ENCODE results near the gene B4GALT2. TPM values are rescaled to one million over a fixed set of nuclear protein-coding genes. Genes with fewer than 3 reads are reported as not detected.

Gene B4GALT2
- polyA plus RNA-seq, 3 donors: 20.7 to 43.7 (median 36.7) TPM

DNA sequence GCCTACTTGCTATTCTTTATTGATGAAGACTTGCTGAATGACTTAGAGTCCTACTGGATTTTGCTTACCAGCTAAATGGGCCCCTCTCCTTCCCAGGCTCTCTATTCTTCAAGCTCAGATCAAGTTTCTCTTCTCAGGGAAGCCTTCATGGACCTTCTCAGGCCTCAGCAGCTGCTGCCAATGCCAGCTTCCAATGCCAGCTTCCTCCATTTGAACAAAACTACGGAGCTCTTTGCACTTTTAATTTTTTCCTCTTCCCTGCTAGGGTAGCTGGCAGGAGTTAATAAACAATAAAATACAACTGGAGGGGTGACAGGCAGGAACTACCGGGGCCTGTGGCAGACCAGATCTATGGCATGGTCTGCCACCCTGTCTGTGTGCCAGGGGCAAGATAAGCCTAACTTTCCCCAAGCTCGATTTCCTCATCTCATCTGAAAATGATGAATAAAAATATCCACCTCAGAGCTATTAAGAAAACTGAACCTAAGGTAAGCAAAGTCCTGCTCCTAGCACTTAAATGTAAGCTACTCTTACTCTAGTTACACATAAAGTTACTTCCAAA lies 33.3 kb upstream of the B4GALT2 start:
- no peak overlapping the region for H3K27ac ChIP-seq (ENCODE audit: low read depth, low read length)
- 2 to 8% (median 8%) methylated on average over 3 of the region's 3 CpGs for WGBS, 3 donors

DNA sequence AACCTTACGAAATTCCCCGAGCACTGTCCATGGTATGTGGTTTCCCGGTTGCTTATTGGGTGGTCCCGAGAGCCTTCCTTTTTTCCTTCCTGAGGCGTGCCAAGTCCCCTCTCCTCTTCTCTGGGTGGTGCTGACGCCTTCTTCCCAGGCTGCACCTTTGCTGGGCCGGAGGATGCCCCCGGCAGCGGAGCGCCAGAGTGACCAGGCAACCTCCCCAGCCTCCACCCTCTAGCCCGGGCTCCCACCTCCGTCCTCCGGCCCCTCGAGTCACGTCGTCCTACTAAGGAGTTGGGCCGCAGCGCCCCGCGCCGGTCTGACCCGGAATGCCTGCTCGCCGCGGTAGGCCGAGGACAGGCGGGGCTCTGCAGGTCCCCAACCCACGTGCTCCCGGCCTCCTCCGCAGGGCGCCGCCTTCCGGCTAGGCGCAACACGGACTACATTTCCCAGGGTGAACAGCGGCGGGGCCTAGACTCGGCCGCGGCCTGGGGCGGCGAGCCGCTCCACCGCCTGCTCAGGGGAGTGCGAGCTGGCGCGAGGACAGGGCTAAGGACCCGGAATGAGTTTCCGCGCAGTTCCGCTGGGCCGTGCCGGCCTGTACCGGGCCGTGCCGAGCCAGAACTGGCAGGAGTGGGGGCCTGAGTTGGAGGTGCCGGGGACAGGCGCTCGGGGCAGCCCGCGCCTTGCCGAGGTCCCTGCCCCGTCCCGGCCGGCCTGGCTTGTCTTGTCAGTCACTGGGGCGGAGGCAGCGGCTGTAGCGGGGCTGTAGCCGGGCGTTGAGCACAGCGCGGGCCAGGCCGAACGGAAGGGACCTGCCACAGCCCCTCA lies 32.6 kb upstream of the B4GALT2 start, which contains the start of gene IPO13:
Gene IPO13, plus strand, starts transcription at position 715 of the 825 bp plus-strand sequence. CDS start 651 bp downstream, outside the sequence.
- H3K27ac ChIP-seq (ENCODE audit: low read depth, low read length): peak within 1 kb of the TSS; percentile 4
- 0% methylated on average over 65 to 74 of the region's 74 CpGs for WGBS, 3 donors

DNA sequence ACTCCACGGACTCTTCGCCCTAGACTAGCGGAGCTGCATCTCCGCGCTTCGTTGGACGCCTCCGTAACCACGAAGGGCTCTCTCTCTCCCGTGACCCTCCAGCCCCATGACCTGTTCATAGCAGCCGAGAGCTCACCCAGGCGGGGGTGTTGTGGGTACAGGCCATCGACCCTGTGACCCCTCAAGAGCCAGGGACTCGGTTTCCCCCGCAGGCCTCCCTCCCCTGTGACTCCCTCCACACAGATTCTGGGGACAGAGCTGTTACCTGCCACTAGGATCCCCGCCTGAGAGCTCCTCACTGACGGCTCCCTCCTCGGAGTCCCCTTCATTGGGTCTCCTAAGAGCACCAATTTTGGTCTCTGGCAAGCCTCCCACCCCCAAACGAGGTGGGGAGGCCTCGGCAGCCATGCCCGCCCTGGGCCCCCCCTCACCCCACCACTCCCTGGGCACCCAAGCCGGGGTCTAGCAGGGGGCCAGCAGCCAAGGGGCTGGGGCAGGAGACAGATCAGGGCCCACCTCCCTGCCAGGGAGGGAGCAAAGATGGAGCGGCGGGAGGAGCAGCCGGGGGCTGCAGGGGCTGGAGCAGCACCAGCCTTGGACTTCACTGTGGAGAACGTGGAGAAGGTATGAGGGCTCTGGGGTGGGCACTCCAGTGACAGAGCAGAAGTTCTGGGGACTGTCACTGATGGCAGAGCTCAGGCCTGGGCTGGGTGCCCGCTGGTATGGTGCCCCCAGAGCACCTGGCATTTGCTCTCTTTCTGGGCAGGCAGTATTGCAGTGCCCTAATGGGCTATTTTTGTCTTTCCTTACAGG lies 31.7 kb upstream of the B4GALT2 start:
- WGBS, 3 donors: 5 to 6% (median 5%) methylated on average over 27 of the region's 27 CpGs
- H3K27ac ChIP-seq (ENCODE audit: low read depth, low read length): peak overlapping the region; percentile 4

DNA sequence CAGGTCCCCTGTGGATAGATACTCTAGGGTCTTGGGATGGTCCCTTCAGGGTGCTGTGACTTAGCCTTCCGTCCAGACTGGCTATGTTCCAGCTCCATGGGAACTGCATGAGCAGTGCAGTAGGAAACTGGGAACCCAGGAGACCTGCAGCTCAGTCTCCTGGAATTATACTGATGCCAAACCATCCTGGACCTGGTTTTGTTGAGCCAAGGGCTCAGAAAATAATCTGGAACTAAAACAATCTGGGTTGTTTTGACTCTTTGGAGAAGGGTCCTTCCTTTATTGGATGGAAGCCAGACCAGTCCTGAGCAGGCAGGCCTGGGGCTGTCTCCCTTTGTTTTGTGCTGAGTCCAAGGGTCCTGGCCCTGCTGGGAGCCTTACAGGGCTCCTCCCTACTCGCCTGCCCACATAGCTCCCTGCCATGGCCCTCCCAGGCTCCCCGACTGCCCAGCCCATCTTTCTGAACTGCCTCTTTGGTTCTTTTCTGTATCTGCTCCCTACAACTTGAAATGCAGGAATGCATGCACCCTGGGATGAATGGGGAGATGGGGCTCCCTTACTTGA lies 31.1 kb upstream of the B4GALT2 start:
- WGBS, 3 donors: 27 to 44% (median 40%) methylated on average over 3 of the region's 3 CpGs
- H3K27ac ChIP-seq (ENCODE audit: low read depth, low read length): no peak overlapping the region

DNA sequence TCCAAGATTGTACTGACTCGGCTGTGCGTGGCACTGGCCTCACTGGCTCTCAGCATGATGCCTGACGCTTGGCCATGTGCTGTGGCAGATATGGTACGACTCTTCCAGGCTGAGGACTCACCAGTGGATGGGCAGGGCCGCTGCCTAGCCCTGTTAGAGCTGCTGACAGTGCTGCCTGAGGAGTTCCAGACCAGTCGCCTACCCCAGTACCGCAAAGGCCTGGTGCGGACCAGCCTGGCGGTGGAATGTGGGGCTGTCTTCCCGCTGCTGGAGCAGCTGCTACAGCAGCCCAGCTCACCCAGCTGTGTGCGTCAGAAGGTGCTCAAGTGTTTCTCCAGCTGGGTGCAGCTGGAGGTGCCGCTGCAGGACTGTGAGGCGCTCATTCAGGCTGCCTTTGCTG lies 29.3 kb upstream of the B4GALT2 start:
- 89 to 94% (median 91%) methylated on average over 13 of the region's 13 CpGs for WGBS, 3 donors
- H3K27ac ChIP-seq (ENCODE audit: low read depth, low read length): no peak overlapping the region

DNA sequence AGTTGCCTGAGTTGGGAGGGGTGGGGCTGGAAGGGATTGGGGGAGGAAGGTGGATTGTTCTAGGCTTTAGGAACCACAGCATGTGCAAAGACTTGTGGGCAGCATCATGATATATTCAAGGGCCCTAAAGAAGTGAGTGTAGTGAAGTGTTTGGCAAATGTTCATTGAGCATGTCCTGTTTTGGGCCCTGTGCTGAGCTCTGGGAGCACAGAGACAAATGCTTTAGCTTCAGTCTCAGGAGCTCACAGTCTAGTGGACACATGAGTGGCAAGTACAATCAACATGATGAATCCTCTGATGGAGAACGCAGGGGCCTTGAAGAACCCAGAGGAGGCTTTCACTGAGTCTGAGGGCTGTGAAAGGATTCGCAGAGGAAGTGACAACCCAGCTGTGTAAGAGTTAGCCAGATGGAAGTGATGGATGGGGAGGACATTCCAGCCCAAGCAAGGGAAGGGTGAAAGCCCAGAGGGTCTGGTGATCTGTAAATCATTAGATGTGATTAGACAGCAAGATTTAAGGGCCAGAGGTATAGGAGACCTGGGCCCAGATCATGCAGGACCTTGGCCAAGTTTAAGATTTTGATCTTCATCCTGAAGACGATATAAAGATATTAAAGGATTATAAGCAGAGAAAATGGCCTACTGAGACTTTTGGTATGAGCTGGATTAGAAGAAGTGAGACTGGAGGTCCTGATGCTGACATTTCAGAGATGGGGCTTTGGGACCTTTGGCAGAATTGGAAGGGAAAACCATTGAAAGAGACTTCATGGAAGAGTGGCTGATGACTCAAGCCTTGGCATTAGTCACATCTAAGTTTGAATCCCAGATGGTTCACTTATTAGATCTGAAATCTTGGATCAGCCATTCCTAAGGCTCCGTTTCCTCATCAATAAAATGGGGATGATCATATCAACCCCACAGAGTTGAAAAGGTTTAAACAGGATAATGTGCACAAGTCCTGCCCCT lies 27.7 kb upstream of the B4GALT2 start:
- H3K27ac ChIP-seq (ENCODE audit: low read depth, low read length): no peak overlapping the region
- 87 to 92% (median 87%) methylated on average over 4 of the region's 4 CpGs for WGBS, 3 donors

DNA sequence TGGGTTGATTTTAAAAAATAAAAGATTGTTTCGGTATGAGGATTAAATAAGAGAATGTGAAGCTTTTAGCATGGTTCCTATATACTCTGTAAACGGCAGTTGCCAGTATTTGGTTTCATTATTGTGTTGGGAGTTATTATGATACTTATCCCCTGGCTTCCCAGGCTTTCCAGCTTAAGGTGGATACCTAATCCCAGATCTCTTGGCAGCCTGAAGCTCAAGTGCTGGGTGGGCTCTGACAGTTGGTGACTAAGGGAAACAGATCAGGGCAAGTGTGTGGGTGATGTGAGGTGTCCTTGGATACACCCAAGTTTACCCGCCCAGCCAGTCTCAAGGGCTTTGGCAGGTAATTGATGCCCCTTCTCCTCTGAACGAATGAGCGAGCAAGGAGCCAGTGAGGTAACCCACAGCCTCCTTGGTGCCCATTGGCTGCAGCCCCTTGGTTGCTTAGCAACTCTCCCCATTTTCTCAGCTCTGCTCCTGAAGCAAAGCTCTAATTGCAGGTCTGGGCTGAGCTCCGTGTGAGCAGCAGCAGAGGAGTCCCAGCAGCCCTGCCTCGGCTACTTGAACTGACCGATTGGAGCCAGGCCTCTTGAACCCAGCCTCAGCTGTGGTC lies 26.2 kb upstream of the B4GALT2 start:
- no peak overlapping the region for H3K27ac ChIP-seq (ENCODE audit: low read depth, low read length)
- WGBS, 3 donors: 69 to 80% (median 74%) methylated on average over 8 of the region's 8 CpGs

DNA sequence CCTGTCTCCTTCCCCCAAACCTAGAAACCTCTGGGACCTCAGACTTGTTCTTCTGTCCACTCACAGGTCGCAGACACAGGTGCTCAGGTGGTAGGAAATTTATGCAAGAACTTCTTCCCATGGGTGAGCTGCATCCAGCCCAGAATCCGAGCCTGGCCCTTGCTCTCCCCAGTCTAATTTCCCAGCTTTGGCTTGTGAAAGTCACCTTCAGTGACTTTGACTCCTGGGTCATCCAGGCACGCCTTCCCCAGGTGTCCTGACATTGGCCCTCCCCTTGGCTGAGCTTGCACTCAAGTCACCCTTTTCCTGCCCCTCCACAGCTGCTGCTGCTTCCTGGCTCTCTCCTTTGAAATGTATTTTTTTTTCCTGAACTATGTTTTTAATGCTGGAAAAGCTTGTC lies 25.6 kb upstream of the B4GALT2 start:
- no peak overlapping the region for H3K27ac ChIP-seq (ENCODE audit: low read depth, low read length)
- WGBS, 3 donors: 71 to 83% (median 79%) methylated on average over 3 of the region's 3 CpGs

DNA sequence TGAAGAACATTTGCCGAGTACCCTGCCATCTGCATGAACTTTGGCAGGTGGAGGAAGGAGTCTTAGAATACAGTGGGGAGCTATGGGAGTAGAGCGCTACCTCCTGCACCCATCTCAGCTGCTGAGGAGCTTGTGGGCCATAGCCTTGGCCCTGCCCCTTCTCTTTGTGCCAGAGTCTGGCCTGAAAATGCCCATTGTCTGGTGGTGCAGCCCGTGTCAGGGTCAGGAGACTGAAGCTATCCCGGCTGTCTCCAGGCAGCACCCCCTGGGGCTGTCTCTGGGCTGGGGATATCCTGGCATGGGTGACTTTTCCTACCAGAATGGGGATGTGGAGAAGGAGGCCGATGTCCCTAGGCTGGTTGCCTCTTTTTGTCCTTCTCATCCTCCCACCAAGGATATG lies 25.0 kb upstream of the B4GALT2 start:
- 88 to 89% (median 88%) methylated on average over 5 of the region's 5 CpGs for WGBS, 3 donors
- H3K27ac ChIP-seq (ENCODE audit: low read depth, low read length): no peak overlapping the region

DNA sequence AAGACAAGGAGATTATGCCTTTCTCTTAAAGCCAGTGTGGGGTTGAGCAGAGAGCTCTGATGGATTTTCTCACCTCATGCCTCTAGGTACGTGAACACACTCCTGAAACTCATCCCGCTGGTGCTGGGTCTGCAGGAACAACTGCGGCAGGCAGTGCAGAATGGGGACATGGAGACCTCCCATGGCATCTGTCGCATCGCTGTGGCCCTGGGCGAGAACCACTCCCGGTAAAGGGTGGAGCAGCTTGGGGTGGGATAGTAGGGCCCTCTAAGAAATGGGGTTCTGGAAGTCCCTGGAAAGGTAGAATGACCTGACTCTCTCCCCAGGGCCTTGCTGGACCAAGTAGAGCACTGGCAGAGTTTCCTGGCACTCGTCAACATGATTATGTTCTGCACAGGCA lies 22.8 kb upstream of the B4GALT2 start:
- H3K27ac ChIP-seq (ENCODE audit: low read depth, low read length): no peak overlapping the region
- 95 to 96% (median 96%) methylated on average over 8 of the region's 8 CpGs for WGBS, 3 donors

DNA sequence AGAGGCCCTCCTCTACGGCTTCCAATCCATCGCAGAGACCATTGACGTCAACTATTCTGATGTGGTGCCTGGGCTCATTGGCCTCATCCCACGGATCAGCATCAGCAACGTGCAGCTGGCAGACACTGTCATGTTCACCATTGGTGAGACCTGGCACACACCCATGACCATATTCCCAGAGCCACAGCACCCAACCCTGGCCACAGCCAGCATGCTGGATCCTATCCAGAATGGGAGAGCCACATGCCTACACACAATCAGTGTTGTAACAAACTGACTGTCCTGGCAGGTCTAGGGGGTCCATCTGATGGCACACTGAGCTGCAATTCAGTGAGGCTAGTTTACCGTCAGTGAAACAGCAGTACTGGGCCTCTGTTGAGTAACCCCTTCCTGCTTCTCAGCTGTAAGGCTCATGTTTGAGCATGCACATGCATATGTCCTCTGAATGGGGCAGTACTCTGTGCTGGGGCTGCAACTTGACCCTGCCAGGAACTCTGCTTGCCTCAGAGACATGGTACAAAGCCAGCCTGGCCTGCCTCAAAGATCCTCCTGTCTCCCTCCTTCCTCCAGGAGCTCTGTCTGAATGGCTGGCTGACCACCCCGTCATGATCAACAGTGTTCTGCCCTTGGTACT lies 21.5 kb upstream of the B4GALT2 start:
- no peak overlapping the region for H3K27ac ChIP-seq (ENCODE audit: low read depth, low read length)
- WGBS, 3 donors: 76 to 90% (median 87%) methylated on average over 7 of the region's 7 CpGs

DNA sequence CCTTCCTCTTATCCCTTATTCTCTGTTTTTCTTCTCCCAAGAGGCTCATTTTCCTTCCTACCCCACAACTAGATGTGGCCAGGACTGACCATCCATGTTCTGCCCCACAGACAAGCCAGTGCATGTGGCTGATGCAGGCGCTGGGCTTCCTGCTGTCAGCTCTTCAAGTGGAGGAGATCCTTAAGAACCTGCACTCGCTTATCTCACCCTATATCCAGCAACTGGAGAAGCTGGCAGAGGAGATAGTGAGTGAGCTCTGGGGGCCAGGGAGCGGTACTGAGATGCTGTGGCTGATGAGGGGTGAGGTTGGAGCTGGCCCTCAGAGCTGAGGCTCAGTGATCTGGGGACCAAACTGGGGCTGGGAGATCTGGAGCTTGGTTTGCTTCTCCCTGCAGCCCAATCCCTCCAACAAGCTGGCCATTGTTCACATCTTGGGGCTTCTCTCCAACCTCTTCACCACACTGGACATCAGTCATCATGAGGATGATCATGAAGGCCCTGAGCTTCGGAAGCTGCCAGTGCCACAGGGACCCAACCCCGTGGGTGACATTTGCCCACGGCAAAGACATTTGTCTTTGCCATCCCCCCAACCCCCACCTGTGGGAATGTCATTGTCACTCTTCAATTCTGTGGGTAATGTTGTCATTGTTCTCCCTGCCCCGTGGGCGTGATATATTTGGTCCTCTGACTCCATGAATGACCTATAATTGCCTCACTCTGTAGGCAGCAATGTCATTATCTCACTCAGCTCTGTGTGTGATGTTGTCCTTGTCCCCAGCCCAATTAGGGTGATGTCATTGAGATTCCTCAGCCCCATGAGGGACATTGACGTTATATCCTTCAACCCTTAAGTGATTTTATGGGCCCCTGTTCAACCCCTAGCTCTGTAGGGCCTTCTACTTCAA lies 20.4 kb upstream of the B4GALT2 start:
- WGBS, 3 donors: 88 to 92% (median 89%) methylated on average over 9 of the region's 9 CpGs
- no peak overlapping the region for H3K27ac ChIP-seq (ENCODE audit: low read depth, low read length)

DNA sequence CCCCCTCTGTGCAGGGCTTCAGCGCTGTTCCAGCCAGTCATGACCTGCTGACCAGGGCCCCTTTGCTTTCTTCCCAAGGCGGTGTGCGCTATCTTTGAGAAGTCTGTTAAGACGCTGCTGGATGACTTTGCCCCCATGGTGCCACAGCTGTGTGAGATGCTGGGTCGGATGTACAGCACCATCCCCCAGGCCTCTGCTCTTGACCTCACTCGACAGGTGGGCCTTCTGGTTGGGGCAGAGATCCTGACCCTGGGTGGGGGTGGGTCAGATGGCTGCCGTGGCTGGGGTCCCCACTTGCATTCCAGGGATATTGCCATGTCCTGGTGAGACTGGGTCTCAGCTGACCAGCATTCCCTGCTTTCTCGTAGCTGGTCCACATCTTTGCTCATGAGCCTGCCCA lies 18.2 kb upstream of the B4GALT2 start:
- 93 to 95% (median 94%) methylated on average over 8 of the region's 8 CpGs for WGBS, 3 donors
- H3K27ac ChIP-seq (ENCODE audit: low read depth, low read length): no peak overlapping the region

DNA sequence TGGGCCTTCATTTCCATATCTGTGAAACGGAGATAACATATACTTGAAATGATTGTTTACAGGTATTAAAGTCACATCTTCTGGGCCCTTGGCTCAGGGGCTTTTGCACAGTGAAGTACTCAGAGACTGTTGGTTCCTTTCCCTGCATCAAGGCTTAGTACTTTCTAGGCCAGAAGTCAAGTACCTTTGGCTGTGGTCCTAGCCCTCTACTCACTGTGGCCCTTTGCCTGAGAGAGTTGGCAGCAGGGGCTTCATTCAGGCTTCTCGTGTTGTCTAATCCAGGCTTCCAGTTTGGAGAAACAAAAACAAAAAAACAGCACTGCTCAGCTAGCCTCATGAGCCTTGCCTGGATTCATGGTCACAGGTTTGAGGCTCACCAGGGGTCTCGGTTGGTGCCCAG lies 17.3 kb upstream of the B4GALT2 start:
- H3K27ac ChIP-seq (ENCODE audit: low read depth, low read length): no peak overlapping the region
- 81 to 91% (median 86%) methylated on average over 3 of the region's 3 CpGs for WGBS, 3 donors

DNA sequence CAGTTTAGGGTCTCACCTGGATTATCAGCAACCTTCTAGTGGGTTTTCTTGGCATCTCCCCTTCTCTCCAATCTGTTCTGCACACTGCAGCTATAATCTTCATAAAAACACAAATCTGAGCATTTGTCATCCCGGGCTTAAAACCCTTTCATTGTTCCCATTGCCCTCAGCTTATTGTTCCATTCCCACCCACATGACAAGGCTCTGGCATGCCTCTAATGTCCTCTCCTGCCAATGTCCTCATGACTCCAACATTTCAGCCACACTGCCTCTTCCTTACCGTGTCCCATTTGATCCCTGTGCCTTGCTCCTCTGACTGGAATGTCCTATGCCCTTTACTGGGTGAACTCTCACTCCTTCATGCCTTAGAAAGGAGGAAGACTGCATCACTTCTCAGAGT lies 16.7 kb upstream of the B4GALT2 start:
- no peak overlapping the region for H3K27ac ChIP-seq (ENCODE audit: low read depth, low read length)
- 82 to 92% (median 85%) methylated on average over 2 of the region's 2 CpGs for WGBS, 3 donors

DNA sequence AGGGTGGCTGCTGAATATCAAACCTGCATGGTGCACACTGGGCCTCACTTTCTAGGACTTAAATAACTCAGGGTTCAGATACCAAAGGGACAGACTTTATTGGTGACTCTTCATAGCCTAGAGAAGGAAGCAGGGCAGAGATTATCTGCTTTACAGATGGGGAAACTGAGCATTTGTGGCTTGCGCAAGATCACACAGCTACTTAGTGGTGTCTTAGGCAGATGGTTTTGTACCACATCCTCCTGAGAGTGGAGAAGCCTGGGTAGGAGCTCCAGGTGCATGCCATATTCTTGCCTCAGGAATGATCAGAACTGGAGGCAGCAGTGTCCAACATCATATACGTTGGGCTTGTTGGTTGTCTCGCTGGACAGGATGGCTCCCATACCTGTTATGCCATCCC lies 16.0 kb upstream of the B4GALT2 start:
- 84 to 90% (median 84%) methylated on average over 3 of the region's 3 CpGs for WGBS, 3 donors
- no peak overlapping the region for H3K27ac ChIP-seq (ENCODE audit: low read depth, low read length)

All from adipose tissue (tissue), 3 donors.